IMR-90 (cell line): ENCODE data around the gene DNAJC5G. TPM values are rescaled to one million over a fixed set of nuclear protein-coding genes. Genes with fewer than 3 reads are reported as not detected.

ENCODE experiments used
- ATAC-seq: fragments of 200-7000 bp; cut with Tn5 transposase; 2 replicates; pipeline ENCODE4 v1.9.1; 2020; ENCODE audit warnings: low read depth, mild to moderate bottlenecking, moderate library complexity
- BruUV-seq: library from RNA; stranded (reverse); fragments of 400-500 nt; replicated peaks from 2 replicates; lab custom pipeline; 2021; lab: Mats Ljungman, UMichigan
- CTCF ChIA-PET: fragments of 300-600 bp; formaldehyde crosslinking; extraction: SDS; loops from one replicate; lab custom pipeline; 2021; ENCODE audit warnings: antibody characterized with exemption; lab: Yijun Ruan, JAX
- POLR2A ChIA-PET: fragments of 300-600 bp; sonication (Branson Sonifier 250); formaldehyde crosslinking; loops from one replicate; lab custom pipeline; 2022; ENCODE audit warnings: antibody characterized with exemption; ENCODE audit not compliant: unreplicated experiment; lab: Charles Lee
- DNase-seq: peaks from one replicate; pipeline ENCODE4 v3.0.0; 2013
- H2AFZ ChIP-seq: replicated peaks from 2 replicates; pipeline ENCODE3; 2013; ENCODE audit warnings: low read length, mild to moderate bottlenecking; ENCODE audit not compliant: poor library complexity
- H2AK5ac ChIP-seq: 2 replicates; pipeline ENCODE4 v1.6.1; 2013; ENCODE audit warnings: low read depth, low read length, inconsistent platforms
- H2AK9ac ChIP-seq: replicated peaks from 2 replicates; pipeline ENCODE3; 2013; ENCODE audit warnings: mild to moderate bottlenecking, low read depth, low read length, moderate library complexity; ENCODE audit not compliant: poor library complexity
- H2BK120ac ChIP-seq: 2 replicates; pipeline ENCODE4 v1.6.1; 2013; ENCODE audit warnings: low read depth, low read length, inconsistent platforms
- H2BK15ac ChIP-seq: 3 replicates; pipeline ENCODE4 v1.6.1; 2013; ENCODE audit warnings: low read depth, low read length, inconsistent platforms
- H2BK20ac ChIP-seq: 2 replicates; pipeline ENCODE4 v1.6.1; 2013; ENCODE audit warnings: low read depth, mild to moderate bottlenecking, inconsistent platforms, low read length, moderate library complexity
- H2BK5ac ChIP-seq: 2 replicates; pipeline ENCODE4 v1.6.1; 2013; ENCODE audit warnings: mild to moderate bottlenecking, low read depth, low read length, inconsistent platforms; ENCODE audit not compliant: poor library complexity, severe bottlenecking
- H3K14ac ChIP-seq: replicated peaks from 2 replicates; pipeline ENCODE4 v1.6.1; 2013; ENCODE audit warnings: low read depth, low read length, inconsistent platforms
- H3K18ac ChIP-seq: 2 replicates; pipeline ENCODE4 v1.6.1; 2013; ENCODE audit warnings: low read depth, low read length, control low read depth
- H3K23ac ChIP-seq: 2 replicates; pipeline ENCODE4 v1.6.1; 2013; ENCODE audit warnings: low read depth, low read length, inconsistent platforms
- H3K27ac ChIP-seq: 2 replicates; pipeline ENCODE4 v1.5.1; 2013; ENCODE audit warnings: mild to moderate bottlenecking, control low read depth, low read length; ENCODE audit not compliant: insufficient read depth
- H3K27me3 ChIP-seq: 2 replicates; pipeline ENCODE4 v1.6.1; 2013; ENCODE audit warnings: low read length; ENCODE audit not compliant: control insufficient read depth, insufficient read depth
- H3K36me3 ChIP-seq: 2 replicates; pipeline ENCODE4 v1.6.1; 2013; ENCODE audit warnings: low read length, mixed read lengths; ENCODE audit not compliant: control insufficient read depth, insufficient read depth
- H3K4ac ChIP-seq: 2 replicates; pipeline ENCODE4 v1.6.1; 2013; ENCODE audit warnings: low read depth, low read length, inconsistent platforms
- H3K4me1 ChIP-seq: 2 replicates; pipeline ENCODE4 v1.6.1; 2013; ENCODE audit warnings: low read length, mixed read lengths; ENCODE audit not compliant: control insufficient read depth, insufficient read depth
- H3K4me2 ChIP-seq: 2 replicates; pipeline ENCODE4 v1.6.1; 2013; ENCODE audit warnings: low read depth, mild to moderate bottlenecking, control low read depth, low read length, moderate library complexity
- H3K4me3 ChIP-seq: 2 replicates; pipeline ENCODE4 v1.5.1; 2013; ENCODE audit warnings: low read depth, mild to moderate bottlenecking, control low read depth, low read length, moderate library complexity; ENCODE audit not compliant: insufficient read depth
- H3K56ac ChIP-seq: 2 replicates; pipeline ENCODE4 v1.6.1; 2013; ENCODE audit warnings: low read length, inconsistent platforms; ENCODE audit not compliant: insufficient read depth; ENCODE audit errors: extremely low read depth
- H3K79me1 ChIP-seq, 2 experiments: 2 replicates each; pipeline ENCODE4 v1.6.1; 2013; ENCODE audit warnings: low read length in 2 of 2, inconsistent platforms in 1 of 2, low read depth in 1 of 2
- H3K9ac ChIP-seq: 2 replicates; pipeline ENCODE4 v1.6.1; 2013; ENCODE audit warnings: low read depth, low read length, control low read depth
- H3K9me1 ChIP-seq: 2 replicates; pipeline ENCODE4 v1.6.1; 2013; ENCODE audit warnings: low read length, inconsistent platforms; ENCODE audit not compliant: insufficient read depth
- H3K9me3 ChIP-seq: 2 replicates; pipeline ENCODE4 v1.6.1; 2013; ENCODE audit warnings: low read length; ENCODE audit not compliant: control insufficient read depth, insufficient read depth
- H4K20me1 ChIP-seq: 2 replicates; pipeline ENCODE4 v1.6.1; 2013; ENCODE audit warnings: low read length, inconsistent platforms; ENCODE audit not compliant: insufficient read depth
- H4K5ac ChIP-seq: 2 replicates; pipeline ENCODE4 v1.6.1; 2013; ENCODE audit warnings: mild to moderate bottlenecking, low read depth, low read length, control low read depth
- H4K8ac ChIP-seq, 2 experiments: 2 replicates each; pipeline ENCODE4 v1.6.1; 2013; ENCODE audit warnings: low read depth in 2 of 2, low read length in 2 of 2, control low read depth in 1 of 2, inconsistent platforms in 1 of 2
- H4K91ac ChIP-seq: 2 replicates; pipeline ENCODE4 v1.6.1; 2013; ENCODE audit warnings: low read depth, low read length, inconsistent platforms; ENCODE audit not compliant: insufficient read depth
- MAZ ChIP-seq: IDR thresholded peaks from 2 replicates; pipeline ENCODE4 v1.6.1; 2012; ENCODE audit warnings: low read depth, mild to moderate bottlenecking, low read length, improper control_type of control experiment, moderate library complexity, borderline replicate concordance
- WGBS, 2 experiments: methylation state at CpG; one replicate each; pipeline versions ENCODE4 v1.1.5 to v1.1.7; 2013; ENCODE audit warnings: missing lambda C conversion rate in 2 of 2; ENCODE audit not compliant: insufficient read length in 1 of 2; ENCODE audit errors: extremely low coverage in 2 of 2; 5-methylcytosine and 5-hydroxymethylcytosine counted together
- dilution Hi-C: fragments of 300-500 bp; cut with HindIII; formaldehyde crosslinking; loops from one replicate; pipeline ENCODE4 v1.14.3; 2018; ENCODE audit warnings: low sequenced_read_pairs; ENCODE audit not compliant: unreplicated experiment
- in situ Hi-C: fragments of 300-500 bp; cut with MboI; formaldehyde crosslinking; loops from 3 replicates; pipeline ENCODE4 v1.14.3; 2019; ENCODE audit warnings: low sequenced_read_pairs, inconsistent platforms, mixed read lengths
- intact Hi-C: fragments of 100-400 bp; cut with micrococcal nuclease; formaldehyde crosslinking; loops from 2 replicates; pipeline ENCODE4 v1.10.0; 2022
- polyA plus RNA-seq, 3 experiments: library from polyadenylated mRNA; depleted of rRNA; stranded (reverse); fragments of >200 nt; gene quantifications; 2 replicates each; pipeline ENCODE4 v1.2.3, GENCODE V29; 2012; ENCODE audit warnings: low replicate concordance in 1 of 3
- total RNA-seq: library from RNA; depleted of rRNA; stranded (reverse); fragments of >200 nt; gene quantifications from 2 replicates; pipeline ENCODE4 v1.2.3, GENCODE V29; 2012
- TF ChIP-seq, protein P1 (sequence below): fragments of 150-350 bp; IDR thresholded peaks from 2 replicates; pipeline ENCODE4 v1.6.1; 2016; ENCODE audit warnings: low read depth, mild to moderate bottlenecking, low read length, moderate library complexity, borderline replicate concordance

Gene DNAJC5G
- total and polyA plus RNA-seq, 2 of the 4 experiments (the other 2 are of a cell fraction) = not detected

- Histone ChIP-seq H3K36me3 (peaks cover 14% of the 10 kb centered on the region), H3K79me1 (no peaks in the 10 kb centered on the region), H3K4me1 (no peaks in the 10 kb centered on the region; the same call in 1 of the 2 replicates), H4K91ac (no peak overlapping the region), H3K4me2 (no peak overlapping the region), H2AK9ac (no peak overlapping the region), H3K4ac (no peak overlapping the region), H3K9ac (no peak overlapping the region), H2AK5ac (no peak overlapping the region), H3K27ac (no peak overlapping the region), H3K56ac (no peak overlapping the region), H2BK20ac (no peak overlapping the region), H3K9me1 (no peaks in the 10 kb centered on the region; the same call in 1 of the 2 replicates), H4K8ac (no peak overlapping the region), H3K4me3 (no peak overlapping the region), H3K9me3 (no peaks in the 10 kb centered on the region; the same call in 1 of the 2 replicates), H2BK120ac (no peak overlapping the region), H2AFZ (no peak overlapping the region), H3K23ac (no peak overlapping the region), H4K20me1 (peaks cover 10% of the 10 kb centered on the region), H3K18ac (no peak overlapping the region), H3K27me3 (peaks cover 41% of the 10 kb centered on the region), H2BK15ac (no peak overlapping the region), H4K5ac (no peak overlapping the region), H2BK5ac (no peak overlapping the region), H3K14ac (no peak overlapping the region)
- dilution Hi-C loops = no loop called here
- POLR2A ChIA-PET = interaction anchor here (0.6 kb wide), 1 partner anchor 60 kb away, joined by 3 read pairs; no protein-coding TSS in a partner anchor
- no peak for ATAC-seq
- no peak for DNase-seq
- CTCF ChIA-PET = no interaction called here
- BruUV-seq = no TSS peak
- TF ChIP-seq, protein P1, sequence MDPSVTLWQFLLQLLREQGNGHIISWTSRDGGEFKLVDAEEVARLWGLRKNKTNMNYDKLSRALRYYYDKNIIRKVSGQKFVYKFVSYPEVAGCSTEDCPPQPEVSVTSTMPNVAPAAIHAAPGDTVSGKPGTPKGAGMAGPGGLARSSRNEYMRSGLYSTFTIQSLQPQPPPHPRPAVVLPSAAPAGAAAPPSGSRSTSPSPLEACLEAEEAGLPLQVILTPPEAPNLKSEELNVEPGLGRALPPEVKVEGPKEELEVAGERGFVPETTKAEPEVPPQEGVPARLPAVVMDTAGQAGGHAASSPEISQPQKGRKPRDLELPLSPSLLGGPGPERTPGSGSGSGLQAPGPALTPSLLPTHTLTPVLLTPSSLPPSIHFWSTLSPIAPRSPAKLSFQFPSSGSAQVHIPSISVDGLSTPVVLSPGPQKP = no peak
- TF ChIP-seq MAZ = no peak
- WGBS, 2 experiments = 0% methylated on average over 1 of the region's 14 CpGs; no CpG with 5 or more reads in 1 of the 2 experiments
- intact Hi-C loops = no loop called here
- in situ Hi-C loops = no loop called here
Observed at GRCh38 chr2:27307287-27307544, 32.0 kb downstream of the DNAJC5G start.
